Stimulated activated CD8-positive, alpha-beta memory T cell treated with anti-CD3 and anti-CD28 coated beads, Interleukin-15, amount 100 ng/mL, for 1 hour (primary cell): Measurements from ENCODE around the gene MYBPC3.
"Not testable (repeated sequence)": the region's sequence is repeated elsewhere in the genome, so short reads cannot be mapped to it uniquely, and the experiment has no call there.

Source experiments
- DNase-seq: peaks from one replicate; pipeline ENCODE4 v3.0.0-alpha.2; 2020; ENCODE audit warnings: low read depth

The MYBPC3 gene

DNA sequence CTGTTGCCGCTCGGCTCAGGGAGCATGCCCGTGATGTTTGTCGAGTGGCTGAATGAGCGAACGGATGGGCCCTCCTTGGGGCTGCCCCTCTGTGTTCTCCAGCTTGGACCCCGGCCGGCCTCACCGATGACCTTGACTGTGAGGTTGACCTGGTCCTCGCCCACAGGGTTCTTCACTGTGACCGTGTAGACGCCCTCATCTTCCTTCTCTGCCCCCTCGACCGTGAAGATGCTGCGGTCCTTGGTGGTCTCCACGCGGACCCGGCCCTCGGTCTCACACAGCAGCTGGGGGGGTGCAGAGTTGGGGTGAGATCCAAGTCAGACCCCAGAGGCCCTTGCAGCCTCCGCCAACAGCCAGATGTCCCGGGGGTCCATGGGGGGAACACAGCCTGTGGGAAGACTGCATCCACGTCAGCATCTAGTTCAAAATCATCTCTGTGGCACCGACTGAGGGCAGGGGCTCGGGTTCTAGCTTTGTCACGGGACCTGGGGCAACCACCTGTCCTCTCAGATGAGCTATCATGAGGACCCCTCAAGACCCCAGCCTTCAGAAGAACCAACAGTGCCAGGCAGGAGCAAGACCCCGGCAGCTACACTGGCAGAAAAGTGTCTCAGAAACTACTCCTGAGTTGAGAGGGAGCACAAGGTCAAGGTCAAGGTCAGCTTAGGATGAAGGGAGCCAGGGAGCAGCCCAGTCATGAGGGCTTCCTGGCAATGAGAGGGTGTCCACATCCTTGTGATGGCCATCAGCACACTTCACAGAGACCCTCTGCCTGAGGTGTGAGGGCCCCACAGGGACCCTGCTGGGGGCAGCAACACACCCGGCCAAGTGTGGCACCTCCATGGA, 13.9 kb downstream of the MYBPC3 start:
- no peak for DNase-seq

DNA sequence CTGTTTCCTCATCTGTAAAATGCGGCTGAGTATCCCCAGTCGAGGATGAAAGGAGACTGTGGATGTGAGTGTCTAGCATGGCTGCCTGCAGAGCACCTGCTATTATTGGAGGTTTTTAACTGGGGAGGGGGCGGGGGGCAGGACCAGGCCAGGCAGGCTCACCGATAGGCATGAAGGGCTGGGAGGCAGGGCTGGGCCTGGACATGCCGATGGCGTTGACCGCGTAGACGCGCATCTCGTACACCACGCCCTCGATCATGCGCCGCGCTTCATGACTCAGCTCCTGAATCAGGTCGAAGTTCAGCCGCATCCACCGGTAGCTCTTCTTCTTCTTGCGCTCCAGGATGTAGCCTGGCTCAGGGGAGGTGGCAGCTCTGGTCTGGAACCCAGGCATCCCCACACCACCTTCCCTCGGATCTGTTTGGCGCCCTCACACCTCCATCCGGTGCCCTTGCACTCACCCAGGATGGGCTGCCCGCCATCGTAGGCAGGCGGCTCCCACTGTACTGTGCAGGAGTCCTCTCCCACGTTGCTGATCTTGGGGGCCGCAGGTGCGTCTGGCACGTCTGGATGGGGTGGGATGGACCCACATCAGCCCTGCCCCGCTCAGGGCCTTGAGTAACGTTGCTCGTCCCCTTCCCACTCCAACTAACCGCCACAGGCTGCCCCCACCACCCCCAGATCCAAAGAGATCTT, 15.1 kb downstream of the MYBPC3 start:
- DNase-seq: no peak

DNA sequence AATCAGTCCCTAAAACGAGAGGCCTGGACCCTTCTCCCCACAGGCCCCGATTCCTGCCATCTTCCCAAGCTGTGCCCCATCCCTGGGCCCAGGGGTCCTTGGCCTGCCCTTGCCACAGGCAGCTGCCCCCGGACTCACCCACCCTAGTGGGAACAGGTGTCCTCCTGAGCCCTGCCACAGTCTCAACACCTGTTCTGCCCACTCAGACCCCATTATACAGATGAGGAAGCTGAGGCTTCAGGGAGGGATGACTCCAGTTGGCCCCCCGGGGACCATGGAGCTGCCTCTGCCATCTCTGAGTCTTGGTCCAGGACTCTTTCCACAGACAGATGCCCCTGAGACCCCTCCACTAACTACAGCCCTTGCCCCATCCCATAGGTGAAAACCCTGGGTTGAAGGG, 15.9 kb downstream of the MYBPC3 start:
- DNase-seq: no peak

DNA sequence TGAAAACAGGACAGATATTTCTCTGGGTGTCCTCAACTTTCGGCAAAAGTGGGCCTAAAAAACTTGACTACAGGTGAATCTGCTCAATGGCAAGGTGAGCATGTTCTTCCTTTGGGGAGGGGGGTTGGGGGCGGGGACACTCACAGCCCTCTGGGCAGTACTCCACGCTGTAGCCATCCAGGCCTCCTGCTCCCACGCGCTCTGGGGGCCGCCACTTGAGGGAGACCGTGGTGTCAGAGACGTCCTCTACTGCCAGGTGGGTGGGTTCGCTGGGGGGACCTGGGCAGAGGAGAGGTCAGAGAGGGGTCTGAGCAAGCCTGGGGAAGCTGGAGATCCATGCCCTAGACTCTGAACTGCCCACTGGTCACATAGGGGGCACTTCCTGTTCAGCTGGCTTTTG, 16.8 kb downstream of the MYBPC3 start:
- no peak for DNase-seq

DNA sequence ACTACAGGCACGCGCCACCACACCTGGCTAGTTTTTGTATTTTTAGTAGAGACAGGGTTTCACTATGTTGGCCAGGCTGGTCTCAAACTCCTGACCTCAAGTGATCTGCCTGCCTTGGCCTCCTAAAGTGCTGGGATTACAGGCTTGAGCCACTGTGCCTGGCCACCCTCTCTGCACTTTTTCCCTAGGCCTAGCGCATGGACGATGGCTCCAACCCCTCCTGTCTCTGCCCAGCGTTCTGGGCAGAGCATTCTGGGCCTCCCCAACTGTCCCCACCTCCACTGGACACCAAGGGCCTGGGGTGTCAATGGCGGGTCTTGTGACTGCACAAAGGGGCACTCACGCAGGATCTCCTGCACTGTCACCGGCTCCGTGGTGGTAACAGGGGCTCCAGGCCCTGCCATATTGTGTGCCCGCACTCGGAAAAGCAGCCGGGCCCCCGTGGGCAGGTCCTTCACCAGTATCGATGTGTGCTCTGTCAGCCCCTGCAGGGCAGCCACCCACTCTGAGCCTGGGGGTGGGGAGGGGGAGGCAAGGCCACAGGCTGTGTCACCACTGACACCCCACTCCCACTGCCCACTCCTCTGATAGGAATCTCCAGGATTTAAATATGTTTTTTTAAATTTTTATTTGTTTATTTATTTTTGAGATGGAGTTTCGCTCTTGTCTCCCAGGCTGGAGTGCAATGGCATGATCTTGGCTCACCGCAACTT, 17.6 kb downstream of the MYBPC3 start:
- DNase-seq: not testable (repeated sequence)

DNA sequence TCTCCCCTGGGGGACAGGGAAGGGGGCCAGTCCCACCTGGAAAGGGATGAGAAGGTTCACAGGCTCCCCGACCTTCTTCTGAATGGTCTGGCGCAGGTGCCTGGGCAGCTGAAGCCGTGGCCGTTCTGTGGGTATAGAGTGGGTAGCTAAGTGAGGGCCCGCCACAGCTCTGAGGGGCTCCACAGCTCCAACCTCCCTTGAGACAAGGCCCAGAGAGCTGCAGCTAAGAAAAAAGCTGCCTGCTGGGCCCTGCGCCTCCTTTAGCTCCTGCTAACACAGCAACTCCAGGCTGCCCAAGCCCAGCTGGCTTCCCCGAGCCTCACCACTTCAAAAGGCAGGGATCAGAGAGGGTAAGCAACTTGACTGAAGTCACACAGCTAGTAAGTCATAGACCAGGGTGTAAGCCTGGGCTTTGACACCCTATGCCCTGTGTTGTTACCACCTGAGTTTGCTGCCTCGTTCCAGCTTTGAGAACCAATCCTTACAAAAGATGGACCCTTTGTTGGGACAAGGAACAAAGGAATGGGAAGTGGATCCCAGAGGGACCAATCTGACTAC, 18.5 kb downstream of the MYBPC3 start:
- no peak for DNase-seq

DNA sequence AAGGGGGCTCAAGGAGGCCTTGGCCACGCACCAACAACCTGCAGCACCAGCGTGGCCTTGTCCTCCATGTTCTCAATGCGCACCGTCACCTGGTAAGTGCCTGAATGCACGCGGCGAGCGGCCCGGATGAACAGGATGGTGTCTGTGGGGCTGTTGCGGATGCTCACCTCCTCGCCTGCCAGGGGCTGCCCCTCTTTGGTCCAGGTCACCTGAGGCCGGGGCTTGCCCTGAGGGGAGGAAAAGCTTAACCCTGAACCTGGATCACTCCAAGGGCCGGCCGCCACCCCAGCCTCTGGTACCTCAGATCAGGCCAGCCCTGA, 19.0 kb downstream of the MYBPC3 start:
- no peak for DNase-seq

DNA sequence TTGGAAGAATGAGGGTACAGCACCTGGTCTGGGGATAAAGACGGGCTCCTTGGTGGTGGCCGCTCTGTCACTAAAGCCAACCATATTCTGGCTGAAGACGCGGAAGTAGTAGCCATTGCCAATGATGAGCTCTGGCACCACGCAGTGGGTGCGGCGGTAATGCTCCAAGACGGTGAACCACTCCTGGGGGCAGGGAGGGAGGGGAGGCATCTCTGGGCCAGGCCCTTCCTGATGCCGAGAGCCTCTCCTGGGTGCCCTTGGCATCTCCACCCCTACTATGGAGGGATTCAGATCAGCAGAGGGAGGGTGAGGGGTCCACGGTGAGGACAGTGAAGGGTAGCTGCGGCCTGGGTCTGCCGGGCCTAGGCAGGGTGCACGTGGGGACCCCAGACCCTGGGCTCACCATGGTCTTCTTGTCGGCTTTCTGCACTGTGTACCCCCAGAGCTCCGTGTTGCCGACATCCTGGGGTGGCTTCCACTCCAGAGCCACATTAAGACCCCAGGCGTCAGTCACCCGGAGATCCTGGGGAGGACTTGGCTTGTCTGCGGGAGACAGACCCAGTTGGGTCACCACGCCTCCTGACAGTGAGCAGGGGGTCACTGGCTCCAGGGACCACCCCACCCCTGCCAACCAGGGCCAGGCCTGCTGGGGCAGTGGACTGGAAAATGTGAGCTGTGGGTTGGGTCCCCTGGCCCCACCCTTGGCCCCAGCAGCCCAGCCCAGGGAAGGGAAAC, 19.5 kb downstream of the MYBPC3 start:
- no peak for DNase-seq

DNA sequence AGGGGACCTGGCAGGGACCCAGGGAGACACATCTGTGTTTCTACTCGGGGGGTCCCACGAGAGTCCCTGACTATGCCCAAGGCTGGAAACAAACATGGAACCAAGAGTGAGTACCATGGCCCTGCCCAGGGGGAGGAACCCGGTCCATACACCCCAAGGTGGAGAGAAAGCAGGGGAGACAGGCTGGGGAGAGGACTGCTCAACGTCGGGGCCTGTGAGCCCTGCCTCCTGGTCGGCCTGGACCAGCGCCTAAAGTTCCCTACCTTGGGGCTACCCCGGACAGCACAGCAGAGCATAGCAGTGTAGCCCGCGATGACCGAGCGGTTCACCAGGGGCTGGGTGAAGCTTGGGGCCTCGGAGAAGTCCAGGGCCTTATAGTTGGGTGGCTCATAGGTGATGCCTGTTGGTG, 20.2 kb downstream of the MYBPC3 start:
- no peak for DNase-seq

DNA sequence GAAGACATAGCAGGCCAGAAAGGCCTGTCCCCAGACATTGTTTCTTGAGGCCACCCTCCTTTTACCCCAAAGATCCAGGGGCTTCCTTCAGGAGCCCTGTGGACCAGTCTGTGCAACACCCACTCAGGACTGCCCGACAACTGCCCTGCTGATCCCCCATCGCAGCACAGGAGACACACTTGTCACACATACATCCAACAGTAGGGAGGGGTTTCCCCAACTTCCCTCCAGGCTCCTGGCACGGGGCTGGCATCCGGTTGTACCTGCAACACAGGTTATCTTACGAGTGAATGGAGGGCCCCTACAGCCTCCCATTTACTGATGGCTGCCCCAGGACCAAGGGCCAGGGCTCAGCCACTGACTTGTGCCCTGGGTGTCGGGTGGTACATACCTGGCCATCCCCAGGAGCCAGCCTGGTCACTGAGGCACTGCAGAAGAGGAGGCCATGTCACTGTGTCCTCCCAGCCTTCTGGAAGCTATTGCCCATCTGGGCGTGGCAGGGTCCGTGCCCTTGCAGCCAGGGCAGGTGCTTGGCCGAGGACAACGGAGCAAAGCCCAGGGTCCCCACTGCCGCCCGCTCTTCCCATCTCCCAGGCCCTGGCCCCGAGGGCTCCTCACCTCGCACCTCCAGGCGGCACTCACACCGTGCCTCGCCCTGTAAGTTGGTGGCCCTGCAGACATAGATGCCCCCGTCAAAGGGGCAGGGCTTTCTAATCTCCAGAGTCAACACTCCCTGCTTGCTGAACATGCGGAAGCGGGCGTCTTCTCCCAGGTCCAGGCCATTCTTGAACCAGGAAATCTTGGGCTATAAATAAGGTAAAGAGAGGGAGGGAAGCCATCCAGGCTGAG, 20.8 kb downstream of the MYBPC3 start:
- no peak for DNase-seq

DNA sequence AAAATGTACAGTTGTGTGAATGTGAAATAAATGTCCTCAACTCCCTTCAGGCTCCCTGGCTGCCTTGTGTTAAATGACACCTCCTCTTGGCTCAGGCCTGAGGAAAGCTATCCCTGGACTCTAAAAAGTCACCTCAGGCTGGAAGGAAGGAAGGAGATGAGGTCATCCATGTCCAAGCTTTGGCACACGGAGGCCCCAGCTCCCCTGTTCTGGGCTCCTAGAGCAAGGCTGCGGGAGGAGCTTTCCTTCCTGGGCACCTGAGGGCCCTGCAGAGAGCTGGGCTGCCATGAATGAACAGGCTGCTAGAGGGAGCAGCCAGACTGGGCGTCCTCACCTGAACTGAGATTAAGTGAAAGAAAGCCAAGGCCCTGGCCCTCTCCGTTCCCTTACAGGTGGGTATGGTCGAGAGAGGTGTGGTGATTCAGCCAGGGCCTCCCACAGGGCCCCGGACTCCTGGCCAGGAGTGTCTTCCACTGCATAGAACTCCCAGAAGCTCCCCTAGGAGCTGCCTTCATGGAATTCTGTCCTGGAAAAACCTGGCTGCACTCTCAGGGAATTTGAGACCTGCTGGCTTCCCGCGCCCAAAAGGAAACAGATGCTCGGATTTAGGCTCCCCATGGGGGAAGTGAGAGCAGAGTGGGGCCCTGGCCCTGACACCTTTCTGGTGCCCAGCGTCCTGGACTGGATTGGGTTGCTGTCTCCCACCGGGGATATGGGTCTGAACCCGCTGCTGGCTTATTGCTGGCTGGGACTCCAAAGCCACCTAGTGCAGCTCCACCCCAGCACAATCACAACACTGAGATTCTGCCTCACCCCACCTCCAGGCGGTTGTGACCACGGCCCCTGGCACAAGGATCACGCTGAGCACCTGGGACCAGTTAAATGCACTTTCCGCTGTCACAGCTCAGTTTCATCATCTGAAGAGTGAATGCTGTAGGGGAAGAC, 22.2 kb downstream of the MYBPC3 start:
- no peak for DNase-seq

DNA sequence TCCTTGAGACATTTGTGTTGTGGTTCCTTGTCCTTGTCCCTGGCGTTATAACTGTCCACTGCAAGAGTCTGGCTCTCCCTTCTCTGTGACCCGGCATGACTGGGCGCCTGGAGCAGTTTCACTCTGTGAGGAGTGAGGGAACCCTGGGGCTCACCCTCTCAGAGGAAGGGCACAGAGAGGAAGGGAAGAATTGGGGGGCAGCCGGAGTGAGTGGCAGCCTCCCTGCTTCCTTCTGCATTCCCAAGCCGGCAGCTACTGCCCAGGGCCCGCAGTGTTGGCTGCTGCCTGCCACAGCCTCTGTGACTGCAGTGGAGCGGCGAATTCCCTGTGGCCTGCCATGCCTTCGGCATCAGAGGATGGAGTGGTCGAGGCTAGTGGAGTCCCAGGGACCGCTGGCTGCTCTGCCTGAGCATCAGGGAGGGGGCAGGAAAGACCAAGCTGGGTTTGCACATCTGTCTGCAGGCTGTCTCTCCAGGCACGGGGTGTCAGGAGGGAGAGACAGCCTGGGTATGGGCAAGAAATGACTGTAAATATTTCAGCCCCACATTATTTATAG, 23.0 kb downstream of the MYBPC3 start:
- DNase-seq: no peak

DNA sequence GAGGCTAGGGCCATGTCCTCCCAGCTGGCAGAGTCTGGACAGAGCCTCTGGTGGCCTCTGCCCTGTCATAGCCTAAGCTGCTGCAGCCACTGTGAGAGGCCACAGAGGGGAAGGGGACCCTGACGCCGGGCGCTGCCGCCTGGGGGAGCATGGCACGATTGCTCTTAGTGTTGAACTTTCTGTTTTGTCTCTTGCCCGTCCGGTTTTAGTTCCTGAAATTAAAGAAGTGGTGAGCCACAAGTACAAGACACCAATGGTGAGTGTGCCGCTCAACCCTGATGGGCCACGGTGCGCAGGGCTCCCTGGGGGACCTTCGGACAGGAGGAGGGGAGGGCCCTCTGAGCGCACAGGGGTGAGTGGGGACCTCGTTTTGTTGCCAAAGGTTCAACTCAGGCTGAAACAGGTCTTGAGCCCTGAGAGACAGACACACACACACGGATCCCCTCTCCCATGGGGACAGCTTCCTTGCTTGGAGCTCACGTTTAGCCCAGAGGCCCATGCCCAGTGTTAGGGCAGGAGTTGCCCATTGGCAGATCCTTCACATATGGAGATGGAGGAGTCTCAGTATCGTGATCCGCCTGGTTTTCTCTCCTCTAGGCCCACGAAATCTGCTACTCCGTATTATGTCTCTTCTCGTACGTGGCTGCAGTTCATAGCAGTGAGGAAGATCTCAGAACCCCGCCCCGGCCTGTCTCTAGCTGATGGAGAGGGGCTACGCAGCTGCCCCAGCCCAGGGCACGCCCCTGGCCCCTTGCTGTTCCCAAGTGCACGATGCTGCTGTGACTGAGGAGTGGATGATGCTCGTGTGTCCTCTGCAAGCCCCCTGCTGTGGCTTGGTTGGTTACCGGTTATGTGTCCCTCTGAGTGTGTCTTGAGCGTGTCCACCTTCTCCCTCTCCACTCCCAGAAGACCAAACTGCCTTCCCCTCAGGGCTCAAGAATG, 23.8 kb downstream of the MYBPC3 start:
- DNase-seq: no peak

DNA sequence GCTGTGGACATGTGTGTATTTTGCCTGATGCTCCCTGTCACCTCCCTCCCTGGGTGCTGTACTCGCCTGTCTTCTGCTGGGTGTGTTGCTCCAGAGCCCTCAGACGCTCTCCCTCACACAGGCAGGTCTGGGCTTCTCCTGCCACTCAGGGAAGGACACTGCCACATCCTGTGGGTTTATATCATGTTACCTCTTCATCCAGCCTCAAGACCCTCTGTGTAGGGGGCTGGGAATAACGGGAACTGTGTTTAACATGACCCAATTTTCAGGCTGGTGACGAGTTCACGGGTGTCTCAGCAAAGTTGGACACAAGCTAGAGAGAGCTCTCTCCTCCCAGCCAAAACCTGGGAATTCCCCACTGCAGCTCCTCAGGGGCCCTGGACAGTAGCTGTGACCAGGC, 24.6 kb downstream of the MYBPC3 start:
- DNase-seq: no peak

DNA sequence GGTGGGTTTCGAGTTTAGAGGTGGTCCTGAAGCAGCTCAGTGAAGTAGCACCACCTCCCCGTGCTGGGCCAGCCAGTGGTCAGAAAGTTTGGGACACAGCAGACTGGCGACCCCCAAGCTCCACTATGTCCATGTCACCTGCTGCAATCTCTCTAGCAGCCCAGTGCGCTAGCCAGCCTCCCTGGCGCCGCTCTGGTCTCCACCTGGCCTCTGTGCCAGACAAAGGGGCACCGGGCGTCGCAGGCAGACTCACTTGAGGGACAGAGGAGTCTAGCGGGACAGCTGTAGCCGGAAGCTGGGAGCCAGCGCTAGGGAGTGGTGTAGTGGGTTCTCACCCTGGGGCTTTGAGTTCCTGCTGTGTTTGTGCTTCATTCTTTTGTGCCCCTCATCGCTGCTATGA, 25.5 kb downstream of the MYBPC3 start:
- no peak for DNase-seq

DNA sequence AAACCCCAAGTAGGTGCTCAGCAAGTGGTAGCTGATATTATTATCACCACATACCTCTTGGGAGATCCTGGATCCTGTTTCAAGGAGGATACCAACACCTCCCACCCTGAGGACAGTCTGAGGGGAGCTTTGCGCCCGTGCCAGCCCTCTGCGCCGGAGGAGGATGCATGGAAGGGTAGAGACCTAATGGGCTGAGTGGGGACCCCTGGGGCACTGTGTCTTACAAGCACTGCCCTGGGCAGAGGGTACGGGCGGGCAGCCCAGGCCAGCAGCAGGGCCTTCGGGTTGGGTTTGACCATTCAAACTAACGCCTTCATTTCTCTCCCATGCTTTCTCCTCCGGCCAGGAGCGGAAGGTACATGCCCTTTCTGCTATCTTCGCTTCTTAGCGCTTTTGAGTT, 26.3 kb downstream of the MYBPC3 start:
- no peak for DNase-seq

DNA sequence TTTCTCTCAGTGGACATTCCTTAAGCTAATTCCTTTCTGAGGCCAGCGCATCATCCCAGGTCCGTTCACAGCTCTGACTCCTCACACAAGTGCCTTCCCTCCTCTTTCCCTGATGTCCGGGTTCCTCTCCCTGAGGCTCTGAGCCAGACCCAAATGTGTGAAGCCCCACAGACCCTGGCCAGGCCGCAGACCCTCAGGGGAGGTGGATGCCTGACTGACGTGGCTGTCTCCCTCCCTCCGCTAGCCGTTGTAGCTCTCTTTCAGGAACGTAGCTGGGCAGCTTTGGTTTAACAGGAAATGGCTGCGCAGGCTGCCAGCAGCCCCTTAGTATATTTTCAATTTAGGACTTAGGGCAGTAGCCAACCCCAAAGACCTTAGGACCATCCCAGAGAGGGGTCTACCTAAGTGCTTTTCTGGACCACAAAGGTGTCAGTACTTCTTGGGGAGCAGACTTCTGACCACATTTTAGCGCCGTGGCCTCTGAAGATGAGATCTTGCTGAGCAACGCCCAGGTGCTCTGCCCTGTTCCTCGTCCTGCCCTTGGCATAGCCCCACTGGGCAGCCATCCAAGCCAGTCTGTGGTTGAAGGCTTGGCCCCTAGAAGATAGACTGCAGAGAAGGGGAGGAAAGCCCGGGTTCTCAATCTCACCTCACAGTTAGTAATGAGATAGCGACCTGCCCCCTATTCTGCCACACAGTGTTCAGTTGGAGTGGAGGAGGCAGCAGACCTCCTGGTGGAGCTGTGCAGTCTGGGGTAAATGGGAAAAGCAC, 27.0 kb downstream of the MYBPC3 start:
- DNase-seq: no peak

DNA sequence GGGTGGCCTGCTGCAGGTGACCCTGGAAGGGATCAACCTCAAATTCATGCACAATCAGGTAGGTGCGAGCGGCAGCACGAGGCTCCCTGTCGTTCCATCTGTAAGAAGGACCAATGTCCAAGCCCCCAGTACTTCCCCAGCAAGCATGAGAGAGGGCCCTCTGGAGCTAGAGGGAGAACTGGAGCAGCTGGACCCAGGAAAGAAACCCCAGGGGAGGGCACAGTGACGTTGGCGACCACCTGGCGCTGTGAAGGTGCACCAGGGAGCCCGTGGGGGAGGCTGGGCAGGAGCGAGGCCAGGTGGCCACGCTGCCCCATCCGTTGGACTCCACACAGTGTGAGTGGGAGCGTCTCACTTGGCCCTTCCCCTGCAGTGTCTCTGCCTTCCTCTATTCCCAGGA, 28.0 kb downstream of the MYBPC3 start:
- DNase-seq: no peak
